Suprapubic skin (tissue), 4 donors: ENCODE data around the gene SCAF1.

Experiments
- EP300 ChIP-seq: sonication (generic); formaldehyde crosslinking; IDR thresholded peaks from one replicate; pipeline ENCODE4 v1.6.1; 2017; ENCODE audit warnings: antibody characterized with exemption
- POLR2A ChIP-seq, 2 donors: fragments of 450-650 bp; IDR thresholded peaks; one replicate each; pipeline ENCODE4 v1.6.1; 2017; ENCODE audit warnings: antibody characterized with exemption in 2 of 2, mild to moderate bottlenecking in 2 of 2, moderate library complexity in 2 of 2
- POLR2AphosphoS5 ChIP-seq, 3 donors: sonication (generic); formaldehyde crosslinking; IDR thresholded peaks; one replicate each; pipeline ENCODE4 v1.6.1; 2017; ENCODE audit warnings: antibody characterized with exemption in 3 of 3
- TF ChIP-seq, protein P1 (sequence below), 2 donors: fragments of 200-600 bp in 1 of 2; fragments of 450-650 bp in 1 of 2; sonication (generic) in 1 of 2; IDR thresholded peaks; one replicate each; pipeline ENCODE4 v1.5.1; 2016 to 2019; ENCODE audit warnings: antibody characterized with exemption in 2 of 2, mild to moderate bottlenecking in 1 of 2, moderate library complexity in 1 of 2

DNA sequence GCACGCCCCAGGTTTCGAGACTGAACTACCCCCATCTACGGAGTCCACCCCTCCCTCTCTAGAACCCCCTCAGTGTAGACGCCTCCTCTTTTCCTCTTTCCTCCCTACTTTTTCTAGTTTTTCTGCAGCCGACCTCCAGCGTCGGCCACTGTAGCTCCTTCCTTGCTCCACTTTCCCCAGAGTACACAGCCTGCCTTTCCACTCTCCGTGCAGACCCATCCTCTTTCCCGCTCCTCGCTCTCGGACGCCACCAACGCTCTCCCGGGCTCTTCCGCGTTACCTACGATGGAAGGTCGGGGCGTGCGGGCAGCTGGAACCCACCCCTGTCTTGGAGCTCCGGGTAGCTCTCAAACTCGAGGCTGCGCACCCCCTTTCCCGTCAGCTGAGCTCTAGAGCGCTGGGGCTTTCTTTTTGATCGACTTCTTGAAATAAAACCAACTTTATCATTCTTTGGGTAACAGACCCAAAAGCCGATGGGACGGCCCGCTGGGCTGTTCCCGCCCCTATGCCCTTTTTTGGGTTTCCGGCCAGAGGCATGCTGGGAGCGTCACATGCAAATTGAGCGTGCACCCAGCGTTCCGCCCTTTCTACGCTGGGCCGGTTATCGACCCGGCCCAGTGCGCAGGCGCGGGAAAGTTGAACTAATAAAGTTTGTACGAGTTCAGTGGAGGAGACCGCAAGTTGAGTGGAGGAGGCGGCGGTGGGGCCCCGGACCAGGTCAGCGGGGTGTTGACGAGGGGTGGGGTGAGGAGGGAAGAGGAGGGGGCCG lies 23.5 kb downstream of the SCAF1 start, which contains the start of the genes BCL2L12 and IRF3:
- TF ChIP-seq, protein P1, sequence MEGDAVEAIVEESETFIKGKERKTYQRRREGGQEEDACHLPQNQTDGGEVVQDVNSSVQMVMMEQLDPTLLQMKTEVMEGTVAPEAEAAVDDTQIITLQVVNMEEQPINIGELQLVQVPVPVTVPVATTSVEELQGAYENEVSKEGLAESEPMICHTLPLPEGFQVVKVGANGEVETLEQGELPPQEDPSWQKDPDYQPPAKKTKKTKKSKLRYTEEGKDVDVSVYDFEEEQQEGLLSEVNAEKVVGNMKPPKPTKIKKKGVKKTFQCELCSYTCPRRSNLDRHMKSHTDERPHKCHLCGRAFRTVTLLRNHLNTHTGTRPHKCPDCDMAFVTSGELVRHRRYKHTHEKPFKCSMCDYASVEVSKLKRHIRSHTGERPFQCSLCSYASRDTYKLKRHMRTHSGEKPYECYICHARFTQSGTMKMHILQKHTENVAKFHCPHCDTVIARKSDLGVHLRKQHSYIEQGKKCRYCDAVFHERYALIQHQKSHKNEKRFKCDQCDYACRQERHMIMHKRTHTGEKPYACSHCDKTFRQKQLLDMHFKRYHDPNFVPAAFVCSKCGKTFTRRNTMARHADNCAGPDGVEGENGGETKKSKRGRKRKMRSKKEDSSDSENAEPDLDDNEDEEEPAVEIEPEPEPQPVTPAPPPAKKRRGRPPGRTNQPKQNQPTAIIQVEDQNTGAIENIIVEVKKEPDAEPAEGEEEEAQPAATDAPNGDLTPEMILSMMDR (IDR thresholded peaks at IDR 0.05) = no peak
- TF ChIP-seq POLR2A (IDR thresholded peaks at IDR 0.05) = no peak
- peak in 1 of 3 donors; percentile 79 for TF ChIP-seq POLR2AphosphoS5 (IDR thresholded peaks at IDR 0.05)
- no peak for TF ChIP-seq EP300
